HepG2 (cell line): Measurements from ENCODE around the gene APBB2. TPM values are rescaled to one million over a fixed set of nuclear protein-coding genes. Genes with fewer than 3 reads are reported as not detected.

ENCODE experiments used
- ATAC-seq: fragments of 200-7000 bp; cut with Tn5 transposase; 3 replicates; pipeline ENCODE4 v1.9.1; 2020; ENCODE audit warnings: mild to moderate bottlenecking, moderate library complexity
- BruUV-seq: library from RNA; stranded (reverse); fragments of 400-500 nt; replicated peaks from 2 replicates; lab custom pipeline; 2021; lab: Mats Ljungman, UMichigan
- CTCF ChIA-PET: fragments of 300-600 bp; formaldehyde crosslinking; extraction: SDS; loops from one replicate; lab custom pipeline; 2021; ENCODE audit warnings: low total read pairs, inconsistent platforms, low intra/inter-chr PET ratio; lab: Yijun Ruan, JAX
- POLR2A ChIA-PET: fragments of 350-600 bp; sonication (Branson Sonifier 250); formaldehyde crosslinking; loops from one replicate; lab custom pipeline; 2020; ENCODE audit warnings: antibody characterized with exemption, inconsistent platforms; lab: Yijun Ruan, JAX
- DNase-seq: peaks from one replicate; pipeline ENCODE4 v3.0.0-alpha.2; 2015; ENCODE audit warnings: low spot score
- FAIRE-seq: peaks from 3 replicates; lab custom pipeline; 2011; peaks lifted over from hg19 to GRCh38; lab: Jason Lieb, UNC
- H2AFZ ChIP-seq: one replicate; pipeline ENCODE4 v1.6.1; 2011; ENCODE audit warnings: low read length, inconsistent platforms
- H3K27ac ChIP-seq: fragments of 300-600 bp; 3 replicates; pipeline ENCODE4 v1.8.0; 2011; ENCODE audit warnings: mixed run types, mild to moderate bottlenecking, mixed read lengths, low read length, inconsistent platforms; ENCODE audit not compliant: insufficient read depth; ENCODE audit errors: extremely low read length
- H3K27me3 ChIP-seq, 2 experiments: fragments of 200-600 bp in 1 of 2; 2 replicates in 1 of 2; 3 replicates in 1 of 2; pipeline versions ENCODE4 v1.6.0 to v1.8.0; 2011; ENCODE audit warnings: low read length in 2 of 2, mild to moderate bottlenecking in 2 of 2, moderate library complexity in 2 of 2, inconsistent platforms in 1 of 2; ENCODE audit not compliant: insufficient read depth in 2 of 2, control insufficient read depth in 1 of 2
- H3K36me3 ChIP-seq, 2 experiments: fragments of 200-600 bp in 1 of 2; replicated peaks in 1 of 2; 2 replicates in 1 of 2; 3 replicates in 1 of 2; pipeline versions ENCODE4 v1.5.1 to v1.8.0; 2011; ENCODE audit warnings: low read length in 2 of 2, inconsistent platforms in 1 of 2; ENCODE audit not compliant: insufficient read depth in 2 of 2, control insufficient read depth in 1 of 2
- H3K4me1 ChIP-seq: 2 replicates; pipeline ENCODE4 v1.5.1; 2012; ENCODE audit warnings: low read length, inconsistent platforms; ENCODE audit not compliant: insufficient read depth
- H3K4me2 ChIP-seq: 2 replicates; pipeline ENCODE4 v1.6.0; 2011; ENCODE audit warnings: low read depth, low read length, inconsistent platforms
- H3K4me3 ChIP-seq, 3 experiments: fragments of 200-600 bp in 1 of 3; sonication (generic), shearing (Covaris generic) in 1 of 3; replicated peaks in 1 of 3; 2 replicates each; pipeline ENCODE4 v1.5.1; 2011 to 2016; ENCODE audit warnings: low read length in 3 of 3, inconsistent platforms in 2 of 3, low read depth in 2 of 3, mild to moderate bottlenecking in 2 of 3, control low read depth in 1 of 3, mixed read lengths in 1 of 3; ENCODE audit not compliant: insufficient read depth in 1 of 3
- H3K79me2 ChIP-seq: one replicate; pipeline ENCODE4 v1.6.1; 2011; ENCODE audit warnings: low read length, inconsistent platforms; ENCODE audit not compliant: insufficient read depth
- H3K9ac ChIP-seq: 2 replicates; pipeline ENCODE4 v1.6.0; 2011; ENCODE audit warnings: mild to moderate bottlenecking, low read depth, low read length, inconsistent platforms; ENCODE audit not compliant: insufficient read depth
- H3K9me3 ChIP-seq: 2 replicates; pipeline ENCODE4 v1.5.1; 2012; ENCODE audit warnings: mild to moderate bottlenecking, low read length
- H4K20me1 ChIP-seq: 2 replicates; pipeline ENCODE4 v1.6.0; 2011; ENCODE audit warnings: inconsistent platforms, mild to moderate bottlenecking, low read length, moderate library complexity; ENCODE audit not compliant: insufficient read depth
- AKAP8 ChIP-seq: sonication (generic); formaldehyde crosslinking; IDR thresholded peaks from 2 replicates; pipeline ENCODE4 v1.5.1; 2020; ENCODE audit warnings: mild to moderate bottlenecking, missing genetic modification reagents
- CREB1 ChIP-seq, 2 experiments: fragments of 450-650 bp in 1 of 2; IDR thresholded peaks; 2 replicates each; pipeline ENCODE4 v1.6.1; 2016 to 2017; ENCODE audit warnings: control low read depth in 1 of 2, mild to moderate bottlenecking in 1 of 2, missing compliant biosample characterization in 1 of 2, missing genetic modification characterization in 1 of 2
- ZBTB21 ChIP-seq: sonication (generic); formaldehyde crosslinking; IDR thresholded peaks from 2 replicates; pipeline ENCODE4 v1.4.0; 2020; ENCODE audit warnings: missing genetic modification reagents
- ZNF331 ChIP-seq: sonication (generic); formaldehyde crosslinking; IDR thresholded peaks from 2 replicates; pipeline ENCODE4 v1.4.0; 2020; ENCODE audit warnings: missing genetic modification reagents
- ZNF75D ChIP-seq: sonication (generic); formaldehyde crosslinking; IDR thresholded peaks from 2 replicates; pipeline ENCODE4 v1.8.1; 2023; ENCODE audit warnings: missing genetic modification reagents, mild to moderate bottlenecking, borderline replicate concordance
- WGBS: methylation state at CpG from one replicate; pipeline ENCODE4 v1.1.6; 2017; ENCODE audit warnings: low lambda C conversion rate; 5-methylcytosine and 5-hydroxymethylcytosine counted together
- in situ Hi-C: cut with HindIII; loops from 2 replicates; pipeline ENCODE4 v1.10.0; 2017; ENCODE audit warnings: low pct_unique_long_range_greater_than_20kb; ENCODE audit not compliant: extremely low pct_ligation_motif_present
- intact Hi-C: fragments of 100-400 bp; cut with micrococcal nuclease; formaldehyde crosslinking; loops from one replicate; pipeline ENCODE4 v1.10.0; 2022; ENCODE audit not compliant: unreplicated experiment
- polyA plus RNA-seq, 8 experiments: library from polyadenylated mRNA; depleted of rRNA in 3 of 8; stranded (reverse) in 7 of 8; unstranded in 1 of 8; fragments of >200 nt; fragmentation: Illumina TruSeq in 4 of 8; extraction: Trizol in 4 of 8; gene quantifications; 2 replicates each; pipeline versions ENCODE4 v1.2.1 to v1.2.3, GENCODE V29; 2011 to 2016; ENCODE audit warnings: low read depth in 4 of 8, missing spikeins in 1 of 8, mixed read lengths in 1 of 8; ENCODE audit not compliant: insufficient read depth in 1 of 8
- total RNA-seq, 5 experiments: library from RNA; depleted of rRNA; stranded (reverse); fragments of >200 nt; fragmentation: Illumina TruSeq; extraction: Trizol; gene quantifications; 2 replicates each; pipeline ENCODE4 v1.2.3, GENCODE V29; 2016; ENCODE audit warnings: low read depth in 1 of 5
- TF ChIP-seq, protein P1 (sequence below): sonication (generic); formaldehyde crosslinking; IDR thresholded peaks from 2 replicates; pipeline ENCODE4 v1.5.0; 2020; ENCODE audit warnings: missing genetic modification reagents
- TF ChIP-seq, protein P2 (sequence below): sonication (generic); formaldehyde crosslinking; conservative IDR thresholded peaks from 2 replicates; pipeline ENCODE4 v1.8.0; 2022; ENCODE audit warnings: missing genetic modification reagents

Gene APBB2
- total and polyA plus RNA-seq, 2 of the 13 experiments (the other 11 are each of a cell fraction or from before 2014, with no cell fraction given): 11.7 to 17.0 TPM

DNA sequence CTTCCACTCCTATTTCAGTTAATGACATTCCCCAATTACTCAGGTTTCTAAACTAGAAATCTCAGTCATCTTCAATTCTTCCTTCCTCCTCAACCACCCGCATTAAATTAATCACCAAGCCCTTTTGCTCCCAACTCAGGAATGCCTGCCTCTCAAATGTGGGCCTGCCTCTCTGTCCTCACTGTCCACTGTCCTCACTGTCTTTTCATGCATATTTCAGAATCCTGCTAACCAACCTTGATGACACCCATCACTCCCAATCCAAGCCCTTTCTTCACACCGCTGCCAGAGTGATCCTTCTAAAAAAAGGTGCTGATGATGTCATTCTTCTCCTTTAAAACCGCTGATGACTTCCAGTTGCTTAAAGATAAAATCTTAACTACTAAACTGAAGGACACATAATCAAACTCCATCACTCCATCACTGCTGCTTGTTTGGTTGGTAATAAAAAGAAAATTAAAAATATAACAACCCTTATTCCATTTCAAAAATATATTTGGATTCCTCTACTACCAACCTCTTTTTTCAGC lies 5.1 kb upstream of the APBB2 start (continued):
- TF ChIP-seq, protein P1, sequence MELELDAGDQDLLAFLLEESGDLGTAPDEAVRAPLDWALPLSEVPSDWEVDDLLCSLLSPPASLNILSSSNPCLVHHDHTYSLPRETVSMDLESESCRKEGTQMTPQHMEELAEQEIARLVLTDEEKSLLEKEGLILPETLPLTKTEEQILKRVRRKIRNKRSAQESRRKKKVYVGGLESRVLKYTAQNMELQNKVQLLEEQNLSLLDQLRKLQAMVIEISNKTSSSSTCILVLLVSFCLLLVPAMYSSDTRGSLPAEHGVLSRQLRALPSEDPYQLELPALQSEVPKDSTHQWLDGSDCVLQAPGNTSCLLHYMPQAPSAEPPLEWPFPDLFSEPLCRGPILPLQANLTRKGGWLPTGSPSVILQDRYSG: no peak
- TF ChIP-seq ZBTB21 (CRISPR knock-in tag) (no peak), ZNF75D (CRISPR knock-in tag) (no peak), AKAP8 (CRISPR knock-in tag) (no peak), CREB1 (IDR thresholded peaks at IDR 0.05) (peak; percentile 71), CREB1 (CRISPR knock-in tag; IDR thresholded peaks at IDR 0.05) (no peak)
- TF ChIP-seq, protein P2, sequence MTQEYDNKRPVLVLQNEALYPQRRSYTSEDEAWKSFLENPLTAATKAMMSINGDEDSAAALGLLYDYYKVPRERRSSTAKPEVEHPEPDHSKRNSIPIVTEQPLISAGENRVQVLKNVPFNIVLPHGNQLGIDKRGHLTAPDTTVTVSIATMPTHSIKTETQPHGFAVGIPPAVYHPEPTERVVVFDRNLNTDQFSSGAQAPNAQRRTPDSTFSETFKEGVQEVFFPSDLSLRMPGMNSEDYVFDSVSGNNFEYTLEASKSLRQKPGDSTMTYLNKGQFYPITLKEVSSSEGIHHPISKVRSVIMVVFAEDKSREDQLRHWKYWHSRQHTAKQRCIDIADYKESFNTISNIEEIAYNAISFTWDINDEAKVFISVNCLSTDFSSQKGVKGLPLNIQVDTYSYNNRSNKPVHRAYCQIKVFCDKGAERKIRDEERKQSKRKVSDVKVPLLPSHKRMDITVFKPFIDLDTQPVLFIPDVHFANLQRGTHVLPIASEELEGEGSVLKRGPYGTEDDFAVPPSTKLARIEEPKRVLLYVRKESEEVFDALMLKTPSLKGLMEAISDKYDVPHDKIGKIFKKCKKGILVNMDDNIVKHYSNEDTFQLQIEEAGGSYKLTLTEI: no peak

DNA sequence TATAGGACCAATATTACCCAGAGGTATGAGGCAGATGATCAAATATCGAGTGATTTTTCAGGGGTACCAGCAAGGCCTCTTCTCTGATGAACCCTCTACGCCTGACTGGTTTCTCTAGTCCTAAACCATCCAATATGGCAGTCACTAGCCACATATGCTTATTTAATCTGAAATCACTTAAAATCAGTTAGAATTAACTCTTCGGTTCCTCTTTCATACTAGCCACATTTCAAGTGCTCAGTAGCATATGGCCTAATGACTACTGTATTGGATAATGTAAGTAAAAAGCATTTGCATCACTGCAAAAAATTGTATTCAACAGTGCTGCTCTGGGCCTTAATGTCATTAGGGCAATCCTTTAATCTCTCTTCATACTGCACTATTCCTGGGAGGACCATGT lies 4.4 kb upstream of the APBB2 start:
- POLR2A ChIA-PET: no interaction called here
- no peak overlapping the region for H3K4me3 ChIP-seq
- no TSS peak for BruUV-seq
- H3K4me1 ChIP-seq: peaks cover 18% of the 10 kb centered on the region
- intact Hi-C loops (no loop called here), in situ Hi-C loops (loop anchor here (5.0 to 10.0 kb wide), 3 partner anchors 94 to 296 kb away; no protein-coding TSS in a partner anchor)
- peaks cover 0 to 16% of the 10 kb centered on the region in 2 experiments; a peak in 3 of 5 replicates for H3K27me3 ChIP-seq
- H3K36me3 ChIP-seq: no peaks in the 10 kb centered on the region
- CTCF ChIA-PET: no interaction called here
- WGBS: 64% methylated on average over 3 of the region's 3 CpGs
- no peaks in the 10 kb centered on the region for H4K20me1 ChIP-seq
- H3K4me2 ChIP-seq: no peak overlapping the region
- no peak for FAIRE-seq
- no peak overlapping the region for H3K9ac ChIP-seq
- no peak overlapping the region for H2AFZ ChIP-seq
- ATAC-seq: no peak
- no peaks in the 10 kb centered on the region for H3K9me3 ChIP-seq
- no peak for TF ChIP-seq ZNF331 (CRISPR knock-in tag)
- TF ChIP-seq, all 625 proteins: peak for 0
- Histone ChIP-seq H3K27ac (no peak overlapping the region), H3K79me2 (peaks cover under 1% of the 10 kb centered on the region)
- DNase-seq: no peak
